ENCODE measurements around the gene TPRX1.
"Not testable (repeated sequence)": the region's sequence is repeated elsewhere in the genome, so short reads cannot be mapped to it uniquely, and the experiment has no call there.

The TPRX1 gene

DNA sequence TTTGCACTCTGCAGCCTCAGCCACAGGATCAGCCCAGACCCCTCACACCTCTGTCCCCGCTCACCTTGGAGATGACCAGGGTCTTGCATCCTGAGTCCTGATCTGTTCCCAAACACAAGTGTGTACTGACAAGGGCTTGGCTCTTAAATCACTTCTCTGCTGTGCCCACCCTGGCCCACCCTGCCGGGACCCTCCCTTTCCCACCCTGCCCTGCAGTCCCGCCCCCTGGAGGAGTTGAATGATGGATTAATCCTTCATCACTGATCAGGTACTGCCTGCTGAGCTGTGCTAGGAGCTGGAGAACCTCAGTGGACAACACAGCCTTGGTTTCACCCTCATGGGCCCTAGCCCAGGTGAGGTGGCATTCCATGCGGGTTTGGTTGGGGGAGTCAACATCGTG is at the start of gene TPRX1:
TSS of gene TPRX1 (minus strand) at position 101 of the 400 bp plus-strand sequence. CDS start at position 89, 12 bp downstream.
- H3K4me3 ChIP-seq (ENCODE audit: low read depth, low read length); H3K36me3 ChIP-seq (ENCODE audit: insufficient read depth, low read length); H3K4me1 ChIP-seq (ENCODE audit: control insufficient read depth, insufficient read depth, low read length, unreplicated experiment); H2AFZ ChIP-seq (ENCODE audit: low read length, unreplicated experiment); H3K27ac ChIP-seq (ENCODE audit: low read depth, low read length); H3K27me3 ChIP-seq (ENCODE audit: insufficient read depth, low read length); H3K79me2 ChIP-seq (ENCODE audit: control insufficient read depth, insufficient read depth, low read length, unreplicated experiment): not testable (repeated sequence)

DNA sequence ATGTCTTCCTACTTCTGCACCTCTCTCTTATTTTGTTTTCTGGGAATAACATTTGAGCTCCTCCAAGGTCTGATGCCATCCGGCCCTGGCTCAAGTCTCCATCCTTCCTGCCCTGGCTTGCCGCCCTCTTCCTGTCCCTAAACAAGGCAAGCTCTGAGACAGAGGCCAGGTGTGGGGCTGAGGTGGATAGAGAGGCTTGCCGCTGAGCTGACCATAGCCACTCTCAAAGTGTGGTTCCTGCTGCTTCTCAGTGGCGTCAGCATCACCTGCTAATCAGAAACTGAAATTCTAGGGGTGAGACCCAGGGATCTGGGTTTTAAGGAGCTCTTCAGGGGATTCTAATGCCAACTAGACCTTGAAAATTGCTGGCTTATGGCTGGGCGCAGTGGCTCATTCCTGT is 48.7 kb upstream of the TPRX1 start:
- Histone ChIP-seq H2AFZ (ENCODE audit: low read length, unreplicated experiment) (no peak overlapping the region), H3K79me2 (ENCODE audit: control insufficient read depth, insufficient read depth, low read length, unreplicated experiment) (no peaks in the 10 kb centered on the region), H3K27ac (ENCODE audit: low read depth, low read length) (no peak overlapping the region), H3K27me3 (ENCODE audit: insufficient read depth, low read length) (peaks cover 14% of the 10 kb centered on the region), H3K4me1 (ENCODE audit: control insufficient read depth, insufficient read depth, low read length, unreplicated experiment) (no peaks in the 10 kb centered on the region), H3K36me3 (ENCODE audit: insufficient read depth, low read length) (no peaks in the 10 kb centered on the region), H3K4me3 (ENCODE audit: low read depth, low read length) (no peak overlapping the region)

DNA sequence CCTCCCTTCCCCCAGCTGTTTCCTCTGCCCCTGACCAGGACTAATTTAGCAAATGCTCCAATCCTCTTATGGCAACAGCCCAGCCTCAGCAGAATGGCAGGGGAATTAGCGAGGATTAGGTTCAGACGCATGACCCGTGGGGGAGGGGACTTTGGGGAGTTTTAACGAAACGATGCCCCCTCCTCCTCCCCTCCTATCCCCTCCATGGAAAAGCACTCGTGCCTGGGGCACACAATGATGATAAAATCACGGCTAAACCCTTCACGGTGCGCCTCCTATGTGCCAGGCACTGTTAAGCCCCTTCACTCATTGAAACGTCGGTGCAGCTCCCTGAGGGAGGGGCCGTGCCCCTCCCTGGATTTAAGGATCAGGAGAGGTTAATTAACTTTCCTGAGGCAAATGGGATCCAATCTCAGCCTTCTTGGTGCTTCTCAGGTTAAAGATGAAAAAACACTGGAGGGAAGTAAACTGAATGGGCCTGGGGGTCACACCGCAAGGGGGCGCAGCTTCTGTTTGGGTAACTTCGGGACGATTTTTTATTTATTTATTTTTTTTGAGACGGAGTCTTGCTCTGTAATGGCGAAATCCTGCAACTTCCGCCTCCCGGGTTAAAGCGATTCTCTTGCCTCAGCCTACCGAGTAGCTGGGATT is 44.6 kb upstream of the TPRX1 start:
- Histone ChIP-seq H3K27me3 (ENCODE audit: insufficient read depth, low read length) (peaks cover 14% of the 10 kb centered on the region; the same call in 1 of the 2 replicates), H3K4me1 (ENCODE audit: control insufficient read depth, insufficient read depth, low read length, unreplicated experiment) (no peaks in the 10 kb centered on the region), H3K79me2 (ENCODE audit: control insufficient read depth, insufficient read depth, low read length, unreplicated experiment) (no peaks in the 10 kb centered on the region), H2AFZ (ENCODE audit: low read length, unreplicated experiment) (no peak overlapping the region), H3K27ac (ENCODE audit: low read depth, low read length) (no peak overlapping the region), H3K36me3 (ENCODE audit: insufficient read depth, low read length) (no peaks in the 10 kb centered on the region), H3K4me3 (ENCODE audit: low read depth, low read length) (no peak overlapping the region)

- peaks cover 14% of the 10 kb centered on the region; the same call in 1 of the 2 replicates for H3K27me3 ChIP-seq (ENCODE audit: insufficient read depth, low read length)
- no peaks in the 10 kb centered on the region for H3K4me1 ChIP-seq (ENCODE audit: control insufficient read depth, insufficient read depth, low read length, unreplicated experiment)
- no peaks in the 10 kb centered on the region for H3K36me3 ChIP-seq (ENCODE audit: insufficient read depth, low read length)
- no peak overlapping the region for H3K4me3 ChIP-seq (ENCODE audit: low read depth, low read length)
- no peak overlapping the region for H2AFZ ChIP-seq (ENCODE audit: low read length, unreplicated experiment)
- H3K27ac ChIP-seq (ENCODE audit: low read depth, low read length): no peak overlapping the region
- no peaks in the 10 kb centered on the region for H3K79me2 ChIP-seq (ENCODE audit: control insufficient read depth, insufficient read depth, low read length, unreplicated experiment)
These were observed 44.1 kb upstream of the TPRX1 start for GRCh38 chr19:47848425-47848822.

- Histone ChIP-seq H3K4me3 (ENCODE audit: low read depth, low read length) (no peak overlapping the region), H2AFZ (ENCODE audit: low read length, unreplicated experiment) (no peak overlapping the region), H3K4me1 (ENCODE audit: control insufficient read depth, insufficient read depth, low read length, unreplicated experiment) (no peaks in the 10 kb centered on the region), H3K27me3 (ENCODE audit: insufficient read depth, low read length) (no peaks in the 10 kb centered on the region; the same call in 1 of the 2 replicates), H3K36me3 (ENCODE audit: insufficient read depth, low read length) (no peaks in the 10 kb centered on the region), H3K27ac (ENCODE audit: low read depth, low read length) (no peak overlapping the region), H3K79me2 (ENCODE audit: control insufficient read depth, insufficient read depth, low read length, unreplicated experiment) (no peaks in the 10 kb centered on the region)
These were observed 38.6 kb upstream of the TPRX1 start for GRCh38 chr19:47842941-47843340.

- Histone ChIP-seq H3K27ac (ENCODE audit: low read depth, low read length) (no peak overlapping the region), H3K27me3 (ENCODE audit: insufficient read depth, low read length) (no peaks in the 10 kb centered on the region; the same call in 1 of the 2 replicates), H2AFZ (ENCODE audit: low read length, unreplicated experiment) (no peak overlapping the region), H3K4me1 (ENCODE audit: control insufficient read depth, insufficient read depth, low read length, unreplicated experiment) (no peaks in the 10 kb centered on the region), H3K79me2 (ENCODE audit: control insufficient read depth, insufficient read depth, low read length, unreplicated experiment) (no peaks in the 10 kb centered on the region), H3K4me3 (ENCODE audit: low read depth, low read length) (no peak overlapping the region), H3K36me3 (ENCODE audit: insufficient read depth, low read length) (no peaks in the 10 kb centered on the region)
These were observed 35.6 kb upstream of the TPRX1 start for GRCh38 chr19:47839913-47840312.

GRCh38 chr19:47839411-47839810 is 35.1 kb upstream of the TPRX1 start:
- Histone ChIP-seq H3K4me3 (ENCODE audit: low read depth, low read length) (no peak overlapping the region), H3K36me3 (ENCODE audit: insufficient read depth, low read length) (no peaks in the 10 kb centered on the region), H3K27me3 (ENCODE audit: insufficient read depth, low read length) (no peaks in the 10 kb centered on the region; the same call in 1 of the 2 replicates), H3K27ac (ENCODE audit: low read depth, low read length) (no peak overlapping the region), H2AFZ (ENCODE audit: low read length, unreplicated experiment) (no peak overlapping the region), H3K4me1 (ENCODE audit: control insufficient read depth, insufficient read depth, low read length, unreplicated experiment) (no peaks in the 10 kb centered on the region), H3K79me2 (ENCODE audit: control insufficient read depth, insufficient read depth, low read length, unreplicated experiment) (no peaks in the 10 kb centered on the region)

GRCh38 chr19:47836038-47836437 is 31.7 kb upstream of the TPRX1 start:
- Histone ChIP-seq H3K4me1 (ENCODE audit: control insufficient read depth, insufficient read depth, low read length, unreplicated experiment) (no peaks in the 10 kb centered on the region), H3K36me3 (ENCODE audit: insufficient read depth, low read length) (no peaks in the 10 kb centered on the region), H2AFZ (ENCODE audit: low read length, unreplicated experiment) (no peak overlapping the region), H3K4me3 (ENCODE audit: low read depth, low read length) (no peak overlapping the region), H3K27ac (ENCODE audit: low read depth, low read length) (no peak overlapping the region), H3K27me3 (ENCODE audit: insufficient read depth, low read length) (no peaks in the 10 kb centered on the region), H3K79me2 (ENCODE audit: control insufficient read depth, insufficient read depth, low read length, unreplicated experiment) (no peaks in the 10 kb centered on the region)

DNA sequence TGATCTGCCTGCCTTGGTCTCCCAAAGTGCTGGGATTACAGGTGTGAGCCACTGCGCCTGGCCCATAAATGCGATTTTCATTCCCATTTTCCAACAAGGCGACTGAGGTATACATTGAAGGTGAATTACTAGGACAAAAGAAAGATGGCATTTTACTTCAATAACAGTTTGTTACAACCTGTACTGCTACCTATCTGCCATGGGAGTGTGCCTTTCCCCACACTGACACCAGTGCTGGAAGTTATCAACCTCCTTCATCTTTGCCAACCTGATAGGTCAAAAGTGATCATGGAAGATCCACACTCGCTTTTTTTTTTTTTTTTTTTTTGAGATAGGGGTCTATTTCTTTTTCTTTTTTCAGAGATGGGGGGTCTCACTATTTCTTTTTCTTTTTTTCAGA is 28.4 kb upstream of the TPRX1 start:
- Histone ChIP-seq H2AFZ (ENCODE audit: low read length, unreplicated experiment) (no peak overlapping the region), H3K4me3 (ENCODE audit: low read depth, low read length) (no peak overlapping the region), H3K27me3 (ENCODE audit: insufficient read depth, low read length) (no peaks in the 10 kb centered on the region; the same call in 1 of the 2 replicates), H3K4me1 (ENCODE audit: control insufficient read depth, insufficient read depth, low read length, unreplicated experiment) (no peaks in the 10 kb centered on the region), H3K27ac (ENCODE audit: low read depth, low read length) (no peak overlapping the region), H3K36me3 (ENCODE audit: insufficient read depth, low read length) (no peaks in the 10 kb centered on the region), H3K79me2 (ENCODE audit: control insufficient read depth, insufficient read depth, low read length, unreplicated experiment) (no peaks in the 10 kb centered on the region)

- H3K36me3 ChIP-seq (ENCODE audit: insufficient read depth, low read length): no peaks in the 10 kb centered on the region
- no peak overlapping the region for H3K4me3 ChIP-seq (ENCODE audit: low read depth, low read length)
- H3K79me2 ChIP-seq (ENCODE audit: control insufficient read depth, insufficient read depth, low read length, unreplicated experiment): no peaks in the 10 kb centered on the region
- no peak overlapping the region for H2AFZ ChIP-seq (ENCODE audit: low read length, unreplicated experiment)
- H3K27ac ChIP-seq (ENCODE audit: low read depth, low read length): no peak overlapping the region
- peaks cover 1% of the 10 kb centered on the region for H3K27me3 ChIP-seq (ENCODE audit: insufficient read depth, low read length)
- H3K4me1 ChIP-seq (ENCODE audit: control insufficient read depth, insufficient read depth, low read length, unreplicated experiment): no peaks in the 10 kb centered on the region
These were observed 22.4 kb upstream of the TPRX1 start for GRCh38 chr19:47826800-47827199.

DNA sequence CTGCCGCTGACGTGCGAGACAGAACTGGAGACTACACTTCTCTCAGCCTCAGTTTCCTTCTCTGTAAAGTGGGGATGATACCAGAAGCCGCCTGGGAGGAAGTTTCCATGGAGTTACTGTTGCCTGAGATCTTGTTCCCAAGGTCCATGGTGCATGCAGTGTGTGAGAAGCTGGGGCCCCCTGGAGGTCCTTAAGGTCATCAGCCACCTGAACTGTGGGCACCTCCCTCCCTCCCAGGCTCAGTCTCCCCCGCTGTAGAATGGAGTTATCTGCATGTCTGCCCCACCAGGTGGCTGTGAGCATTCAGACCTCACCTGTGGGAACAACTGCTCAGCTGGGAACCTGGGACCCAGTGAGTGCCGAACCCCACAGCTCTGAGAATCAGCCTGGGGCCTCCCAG is 20.0 kb upstream of the TPRX1 start:
- Histone ChIP-seq H3K27ac (ENCODE audit: low read depth, low read length) (no peak overlapping the region), H3K27me3 (ENCODE audit: insufficient read depth, low read length) (peaks cover 21% of the 10 kb centered on the region), H3K4me1 (ENCODE audit: control insufficient read depth, insufficient read depth, low read length, unreplicated experiment) (no peaks in the 10 kb centered on the region), H3K36me3 (ENCODE audit: insufficient read depth, low read length) (no peaks in the 10 kb centered on the region), H3K4me3 (ENCODE audit: low read depth, low read length) (no peak overlapping the region), H2AFZ (ENCODE audit: low read length, unreplicated experiment) (no peak overlapping the region), H3K79me2 (ENCODE audit: control insufficient read depth, insufficient read depth, low read length, unreplicated experiment) (no peaks in the 10 kb centered on the region)

All from ACC112 (cell line).